DMS153 treated with DMSO at 0.1 percent for 48 hours (cell line): ENCODE data around the gene FBXL17.

Source experiments
- DNase-seq: peaks from one replicate; lab custom pipeline; 2025; ENCODE audit not compliant: unreplicated experiment; lab: John Stamatoyannopoulos, UW

Gene FBXL17

DNA sequence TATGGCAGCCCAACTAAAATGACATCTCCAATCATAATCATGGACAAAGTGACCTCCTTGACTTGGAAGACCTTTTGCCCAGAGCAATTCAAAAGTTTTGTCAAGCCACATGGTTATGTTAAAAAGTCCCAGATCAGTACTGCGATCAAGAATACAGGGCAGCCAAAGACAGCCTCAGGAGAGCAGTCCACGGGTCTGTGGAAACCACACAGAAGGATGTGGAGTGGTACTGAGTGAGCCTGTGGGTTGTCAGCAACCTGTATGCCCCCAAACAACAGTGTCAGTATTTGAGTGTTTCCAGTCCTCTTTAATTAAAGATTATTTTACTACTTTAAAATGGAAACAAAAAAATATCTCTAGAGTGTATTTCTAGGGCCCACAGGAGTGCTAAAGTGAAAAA, 365.8 kb downstream of the FBXL17 start:
- DNase-seq = no peak

DNA sequence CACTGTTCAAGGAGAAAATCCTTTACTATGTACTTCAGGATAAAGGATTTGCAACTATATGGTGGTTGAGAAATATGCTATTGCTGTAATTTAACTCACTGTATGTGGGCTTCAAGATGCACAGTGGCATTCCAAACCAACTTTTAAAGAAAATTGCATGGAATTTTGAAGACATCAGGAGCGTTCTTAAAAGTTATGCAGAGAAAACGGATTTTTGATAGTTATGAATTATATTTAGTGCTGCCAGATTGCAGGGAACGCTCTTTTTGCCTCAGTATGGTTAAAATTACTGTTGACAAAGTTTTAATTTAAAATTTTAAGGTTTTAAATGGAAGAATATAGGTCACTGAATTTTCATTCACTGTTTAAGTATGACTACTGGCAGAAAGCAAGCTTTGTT, 375.1 kb downstream of the FBXL17 start:
- DNase-seq = no peak

DNA sequence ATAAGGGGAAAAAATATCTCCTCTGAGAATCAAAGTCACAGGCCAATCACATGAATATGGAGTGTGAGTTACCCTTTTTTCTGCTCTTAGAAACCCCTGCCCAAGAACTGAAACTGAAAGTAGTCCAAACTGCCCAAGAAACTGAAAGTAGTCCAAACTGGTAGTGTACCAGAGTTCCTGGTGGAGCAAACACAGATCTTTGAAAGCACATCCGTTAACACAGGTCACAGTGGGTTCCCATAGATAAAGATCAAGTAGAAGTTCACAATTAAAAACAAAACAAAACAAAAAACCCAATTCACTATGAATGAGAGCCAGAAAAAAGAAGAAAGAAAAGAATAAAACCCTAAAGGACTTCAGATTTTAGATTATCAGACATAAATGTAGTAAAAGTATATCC, 378.7 kb downstream of the FBXL17 start:
- no peak for DNase-seq

DNA sequence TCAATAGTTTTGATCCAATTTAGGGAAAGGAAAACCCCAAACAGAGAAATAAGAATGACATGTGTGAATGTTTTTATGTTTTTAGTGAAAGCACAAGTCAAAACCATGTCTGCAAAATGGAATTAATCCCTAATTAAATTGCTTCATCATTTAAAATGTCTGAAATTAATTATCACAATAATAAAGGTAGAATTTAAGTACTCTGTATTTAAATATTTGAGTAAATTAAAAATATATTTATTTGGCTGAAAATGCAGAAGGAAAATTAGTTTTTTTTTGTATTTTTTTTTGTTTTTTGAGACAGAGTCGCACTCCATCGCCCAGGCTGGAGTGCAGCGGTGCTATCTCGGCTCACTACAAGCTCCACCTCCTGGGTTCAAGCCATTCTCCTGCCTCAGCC, 380.7 kb downstream of the FBXL17 start:
- no peak for DNase-seq

DNA sequence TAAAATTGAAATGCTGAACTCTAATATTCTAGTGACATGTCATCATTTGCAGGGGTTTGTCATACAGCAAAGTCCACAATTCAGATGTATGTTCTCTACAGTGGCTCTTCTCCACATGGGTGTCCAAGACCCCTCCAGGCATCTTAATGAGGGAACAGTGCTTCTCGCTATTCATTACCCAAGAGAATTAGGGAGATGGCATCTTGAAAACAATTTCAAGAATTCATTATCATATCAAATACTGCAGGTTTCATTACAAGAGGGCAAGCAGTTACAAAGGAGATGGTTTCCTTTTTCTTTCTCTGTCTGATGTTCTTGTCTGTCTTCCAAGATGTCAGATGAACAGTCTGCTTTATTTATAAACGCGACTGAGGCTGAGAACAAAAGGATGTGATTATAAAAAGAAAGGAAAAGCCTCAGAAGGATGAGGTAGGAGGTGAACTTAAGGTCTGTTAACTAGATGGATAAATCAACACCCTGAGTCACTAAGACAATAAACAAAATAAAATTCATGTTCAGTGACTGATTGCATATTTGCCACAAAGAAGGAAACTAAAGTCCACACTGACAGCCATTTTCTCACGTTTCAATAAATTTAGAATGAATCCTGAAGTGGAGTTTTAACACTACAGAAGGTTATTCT, 384.4 kb downstream of the FBXL17 start:
- DNase-seq = no peak

DNA sequence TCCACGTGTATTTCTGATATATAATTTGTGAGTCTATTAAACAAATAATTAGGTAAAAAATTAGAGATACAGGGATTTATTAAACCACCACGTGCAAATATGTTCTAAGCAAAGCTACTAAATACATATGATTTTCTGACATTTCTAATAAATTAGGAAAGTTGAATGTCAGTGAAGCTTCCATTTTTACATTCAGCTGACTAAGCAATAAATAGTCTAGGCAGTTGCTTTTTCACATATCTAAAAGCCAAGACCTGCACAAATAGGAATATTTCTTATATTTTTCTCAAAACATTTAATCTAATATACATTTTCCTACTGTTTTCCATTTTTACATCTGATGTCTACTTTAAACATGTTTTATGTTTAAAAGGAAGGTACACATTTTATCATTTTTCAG, 388.6 kb downstream of the FBXL17 start:
- DNase-seq = no peak

DNA sequence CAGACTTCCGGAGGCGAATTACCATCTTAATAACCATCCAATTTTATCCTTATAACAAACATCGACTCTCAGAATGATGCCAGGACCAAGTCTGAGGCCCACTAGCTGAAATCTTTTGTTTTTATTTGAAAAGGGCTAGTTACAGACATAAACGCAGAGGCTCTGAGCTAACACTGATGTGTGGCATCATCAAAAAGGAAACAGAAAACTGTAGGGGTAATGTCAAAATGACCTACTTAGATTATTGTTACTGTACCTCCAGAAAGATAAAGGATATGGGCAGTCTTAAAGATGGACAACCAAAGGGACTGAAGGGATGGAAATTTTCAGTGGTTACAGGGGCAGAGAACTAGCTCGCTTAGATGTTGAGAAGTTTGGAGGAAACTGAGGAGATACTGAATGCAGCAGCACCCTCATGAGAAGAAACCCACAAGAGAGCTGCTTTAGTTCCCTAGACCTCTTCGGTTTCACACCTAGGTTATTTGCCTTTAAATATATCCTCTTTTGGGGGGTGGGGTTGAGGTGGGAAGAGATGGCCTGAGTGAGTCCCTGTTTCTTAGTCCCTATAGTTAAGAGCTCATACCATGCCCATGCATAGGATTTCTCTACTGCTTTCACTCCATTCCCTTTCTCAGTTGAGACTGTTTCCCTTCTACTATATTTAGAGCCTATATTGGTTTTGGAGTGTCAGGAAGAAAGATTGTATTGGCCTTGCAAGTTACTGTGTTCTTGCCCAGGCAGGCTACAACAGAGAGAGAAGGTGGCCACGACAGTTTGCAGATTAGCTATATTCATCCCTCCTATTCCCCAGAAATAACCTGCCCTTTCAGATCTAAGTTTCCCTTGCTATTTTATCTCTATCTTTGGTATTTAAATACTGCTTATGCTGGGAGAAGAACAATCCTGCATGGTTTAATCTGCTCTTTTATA, 390.8 kb downstream of the FBXL17 start:
- no peak for DNase-seq

DNA sequence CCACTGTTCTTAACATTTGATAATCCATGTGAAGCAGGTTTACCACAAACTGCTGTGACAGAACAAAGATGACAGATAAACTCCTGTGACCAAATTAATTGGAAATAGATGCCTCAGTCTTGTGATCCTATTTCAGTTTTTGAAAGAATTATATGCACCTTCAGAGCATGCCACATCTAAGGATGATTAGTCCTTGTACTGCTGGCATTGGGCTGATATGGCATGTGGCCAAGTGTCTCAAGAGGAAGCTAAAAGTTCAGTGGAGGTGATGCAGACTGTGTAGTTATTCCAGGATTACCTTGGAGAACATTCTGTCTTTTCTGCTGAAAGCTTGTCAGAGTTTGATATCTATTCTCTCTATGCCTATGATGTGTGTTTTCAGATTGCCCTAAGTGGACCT, 396.8 kb downstream of the FBXL17 start:
- DNase-seq = no peak

DNA sequence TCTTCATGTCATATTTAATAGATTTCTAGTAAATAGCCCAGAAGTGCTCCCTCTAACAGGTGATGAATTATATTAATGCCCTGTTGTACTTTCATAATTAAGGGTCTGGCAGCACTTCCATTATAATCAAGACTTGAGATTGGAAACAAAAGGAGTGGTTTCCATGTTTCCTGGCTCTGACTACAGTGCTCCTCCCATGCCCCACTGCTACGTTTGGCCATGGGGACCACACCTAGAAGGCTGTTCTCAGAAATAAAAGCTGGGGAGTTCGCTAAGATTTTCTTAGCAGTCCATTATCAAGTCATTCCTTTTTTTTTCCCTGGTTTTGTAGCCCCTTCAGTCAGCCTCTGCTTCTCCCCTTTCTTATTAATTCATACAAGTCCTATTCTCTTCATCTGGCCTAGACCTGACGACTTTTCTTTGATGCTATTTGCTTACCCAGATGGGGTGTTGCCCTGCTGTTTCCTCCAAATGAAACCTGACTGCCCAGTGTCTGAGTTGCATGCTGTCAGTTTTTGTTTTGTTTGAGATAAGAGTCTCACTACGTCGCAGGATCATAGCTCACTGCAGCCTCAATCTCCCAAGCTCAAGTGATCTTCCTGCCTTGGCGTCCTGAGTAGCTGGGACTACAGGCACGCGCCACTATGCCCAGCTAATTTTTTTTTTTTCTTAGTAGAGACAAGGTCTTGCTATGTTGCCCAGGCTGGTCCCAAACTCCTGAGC, 399.0 kb downstream of the FBXL17 start:
- no peak for DNase-seq

DNA sequence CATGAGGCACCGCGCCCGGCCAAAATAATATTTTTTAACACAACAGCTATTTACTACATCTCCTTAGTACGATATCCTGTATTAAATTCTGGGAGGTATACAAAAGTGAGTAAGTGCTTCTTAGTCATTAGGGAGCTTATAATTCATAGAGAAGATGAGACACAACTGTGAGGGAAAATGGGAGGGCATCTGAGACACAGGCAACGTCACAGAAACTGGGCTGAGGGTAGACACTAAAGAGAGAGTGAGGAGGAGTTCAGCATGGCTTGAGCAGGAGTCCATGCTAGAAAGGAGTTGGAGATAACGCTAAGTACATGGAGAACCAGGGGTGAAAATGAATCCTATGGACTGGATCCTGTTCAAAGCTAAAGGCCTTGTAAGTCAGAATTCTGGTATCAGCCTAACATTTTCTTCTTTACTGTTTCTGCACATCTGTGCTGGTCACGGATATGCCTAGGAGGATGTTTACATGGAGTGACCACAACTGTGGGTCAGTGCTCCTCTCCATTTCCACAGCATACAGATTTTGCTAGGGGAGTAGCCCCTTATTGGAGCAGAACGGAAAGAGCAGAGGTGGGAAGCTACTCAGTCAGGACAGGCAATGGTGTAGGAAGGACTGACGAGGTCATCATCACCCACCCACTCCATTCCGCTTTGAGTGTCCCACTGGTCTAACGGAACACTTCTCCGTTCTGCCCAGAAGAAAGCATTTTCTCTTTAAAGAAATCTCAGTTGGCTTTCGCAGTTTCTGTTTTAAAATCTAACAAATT, 400.8 kb downstream of the FBXL17 start:
- no peak for DNase-seq

DNA sequence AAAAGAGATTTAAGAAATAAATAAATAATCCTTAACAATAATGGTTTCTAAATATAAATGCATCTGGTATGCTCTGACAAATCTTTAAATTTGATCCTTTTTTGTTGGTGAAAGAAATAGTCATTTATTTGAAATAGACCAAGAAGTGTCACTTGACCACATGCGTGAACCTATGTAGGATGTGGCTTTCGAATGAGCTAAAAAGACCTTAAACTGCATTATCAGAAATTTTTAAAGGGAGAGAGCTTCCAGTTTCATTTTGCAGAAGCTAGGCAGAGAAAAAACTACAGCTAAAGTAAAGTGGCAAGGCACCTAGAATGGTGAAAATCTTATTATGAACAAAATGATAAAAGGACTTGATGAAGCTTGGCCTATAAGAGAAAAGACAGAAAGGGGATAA, 402.0 kb downstream of the FBXL17 start:
- DNase-seq = no peak

DNA sequence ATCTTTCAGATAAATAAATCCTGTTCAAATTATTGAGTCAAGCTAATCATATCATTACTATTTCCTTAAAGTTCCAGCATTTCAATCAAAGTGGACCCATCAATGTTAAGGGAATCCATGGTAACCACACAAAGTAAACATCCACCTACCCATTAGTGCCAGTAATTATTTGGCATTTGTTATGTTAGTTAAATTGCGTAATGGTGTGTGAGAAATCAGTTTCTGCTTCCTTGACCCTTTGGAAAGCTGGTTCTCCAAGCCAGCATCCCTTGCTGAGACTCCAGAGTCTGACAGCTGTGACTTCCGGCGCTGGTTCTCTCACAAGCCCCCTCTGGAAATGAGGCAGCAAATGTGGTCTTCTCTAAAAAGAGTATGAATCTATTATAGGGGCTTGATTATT, 402.6 kb downstream of the FBXL17 start:
- no peak for DNase-seq

DNA sequence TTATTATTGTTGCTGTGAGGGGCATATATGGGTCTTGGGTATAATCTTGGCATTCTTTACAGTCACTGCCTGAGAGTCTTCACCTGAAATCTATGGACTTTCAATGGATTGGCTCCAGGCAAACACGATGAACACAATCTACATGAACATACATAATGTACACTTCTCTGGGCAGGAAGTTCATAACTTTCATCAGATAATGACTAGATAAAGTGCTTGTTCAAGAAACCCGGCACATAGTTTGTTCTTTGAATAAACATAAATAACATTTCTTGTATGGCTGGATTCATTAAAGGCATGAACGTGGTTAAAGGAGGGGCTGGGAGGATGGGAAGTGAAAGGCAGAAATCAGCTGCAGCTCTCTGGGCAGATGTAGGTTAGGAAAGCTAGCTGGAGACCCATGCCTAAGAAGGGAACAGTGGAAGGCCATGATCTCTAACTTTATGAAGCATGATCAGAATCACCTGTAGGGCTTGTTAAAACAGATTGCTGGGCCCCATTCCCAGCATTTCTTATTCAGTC, 404.3 kb downstream of the FBXL17 start:
- DNase-seq = no peak

DNA sequence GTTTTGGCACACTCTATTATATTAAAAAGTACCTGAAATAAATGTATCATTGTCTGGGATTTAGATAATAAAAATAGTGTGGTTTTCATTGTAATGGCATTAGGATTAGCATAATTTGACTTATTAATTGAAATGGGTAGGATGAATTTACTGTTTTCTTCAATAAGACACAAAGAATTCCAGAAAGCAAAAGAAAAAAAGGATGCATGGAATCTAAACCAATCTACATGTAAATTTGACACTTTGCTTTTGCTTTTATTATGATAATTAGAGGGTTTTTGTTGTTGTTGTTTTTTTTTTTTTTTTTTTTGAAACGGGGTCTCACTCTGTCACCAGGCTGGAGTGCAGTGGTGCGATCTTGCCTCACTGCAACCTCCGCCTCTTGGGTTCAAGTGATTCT, 406.3 kb downstream of the FBXL17 start:
- no peak for DNase-seq

DNA sequence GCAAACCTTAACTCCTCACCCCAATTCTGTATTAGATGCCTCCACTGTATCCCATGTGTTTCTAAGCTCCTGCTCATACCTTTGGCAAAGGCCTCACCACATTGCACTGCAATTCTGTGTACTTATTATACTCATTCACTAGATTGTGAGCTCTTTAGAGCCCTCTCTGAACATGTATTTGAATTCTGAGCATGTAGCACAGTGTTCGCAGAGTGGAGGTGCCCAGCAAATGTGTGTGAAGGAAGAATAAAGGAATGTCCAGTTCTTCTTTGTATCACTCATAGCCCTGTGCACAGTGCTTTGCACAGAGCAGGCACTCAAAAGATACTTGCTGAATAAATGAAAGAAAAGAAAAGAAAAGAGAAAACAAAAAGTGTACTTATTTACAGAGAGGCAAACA, 410.1 kb downstream of the FBXL17 start:
- DNase-seq = no peak

DNA sequence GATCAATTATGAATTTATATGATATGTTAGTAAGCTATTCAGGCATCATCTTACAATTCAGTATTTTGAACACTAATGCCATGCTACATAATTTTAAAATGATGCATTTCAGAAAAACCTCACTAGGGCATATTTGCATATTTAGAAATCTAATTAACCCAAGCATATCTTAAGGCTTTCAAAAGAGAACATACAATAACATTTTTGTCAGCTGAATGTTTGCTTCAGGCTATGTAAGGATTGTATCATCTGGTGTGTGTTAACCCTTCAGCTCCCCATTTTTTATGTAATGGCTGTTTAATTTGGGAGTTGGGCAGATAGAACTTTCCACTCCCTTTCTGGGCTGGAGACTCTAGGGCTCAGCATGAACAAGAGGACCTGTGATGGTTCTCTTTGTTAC, 412.1 kb downstream of the FBXL17 start:
- no peak for DNase-seq

DNA sequence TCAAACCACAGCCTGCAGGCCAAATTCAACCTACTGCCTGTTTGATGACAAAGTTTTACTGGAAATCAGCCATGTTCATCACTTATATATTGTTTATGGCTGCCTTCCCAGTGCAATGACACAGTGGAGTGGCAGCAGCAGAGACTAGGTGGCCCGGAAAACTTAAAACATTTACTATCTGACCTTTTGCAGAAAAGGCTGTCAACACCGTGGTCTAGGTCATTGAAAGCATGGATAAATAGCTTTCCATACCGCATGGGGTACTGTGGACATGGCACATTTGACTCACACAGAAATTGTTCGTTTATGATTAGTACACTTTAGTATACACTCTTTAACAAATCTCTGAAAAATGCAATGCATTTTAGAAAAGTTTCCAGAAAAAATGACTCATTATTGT, 412.9 kb downstream of the FBXL17 start:
- DNase-seq = no peak

DNA sequence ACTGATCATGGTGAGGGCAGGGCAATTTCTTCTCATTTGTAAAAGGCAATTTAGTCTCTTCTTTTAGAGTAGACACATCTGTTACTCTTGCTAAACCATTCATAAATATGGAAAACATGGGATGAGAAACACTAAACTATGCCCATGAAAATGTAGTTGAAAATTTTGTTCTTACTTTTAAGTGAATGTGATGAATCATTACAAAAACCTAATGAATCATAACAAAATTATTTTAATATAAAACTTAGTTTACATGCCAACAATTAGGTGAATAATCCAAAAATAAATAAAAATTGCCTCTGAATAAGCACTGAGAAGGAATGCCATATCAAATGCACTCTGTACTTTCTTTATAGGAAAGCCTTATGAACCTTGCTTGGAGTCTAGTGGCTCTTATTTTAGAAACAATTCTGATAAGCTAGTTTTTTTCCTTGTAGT, 413.5 kb downstream of the FBXL17 start:
- no peak for DNase-seq

DNA sequence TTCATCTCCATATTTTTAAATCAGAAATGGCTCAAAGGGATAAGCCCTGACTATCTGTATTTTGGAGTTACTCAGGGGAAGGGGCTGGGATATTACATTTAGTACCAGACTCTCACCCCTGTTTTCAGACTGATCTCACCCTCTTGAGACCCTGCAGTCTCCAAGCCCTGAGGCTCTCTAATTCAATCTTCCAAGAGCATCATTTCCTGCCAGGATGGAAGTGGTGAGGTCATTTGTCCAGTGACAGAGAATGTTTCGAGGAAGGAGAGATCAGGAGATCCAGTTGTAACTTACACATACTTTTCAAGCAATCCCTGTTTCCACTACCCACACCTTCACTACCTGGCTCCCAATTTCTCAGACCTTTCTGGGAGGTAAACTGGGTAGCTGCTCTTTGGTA, 415.7 kb downstream of the FBXL17 start:
- no peak for DNase-seq

DNA sequence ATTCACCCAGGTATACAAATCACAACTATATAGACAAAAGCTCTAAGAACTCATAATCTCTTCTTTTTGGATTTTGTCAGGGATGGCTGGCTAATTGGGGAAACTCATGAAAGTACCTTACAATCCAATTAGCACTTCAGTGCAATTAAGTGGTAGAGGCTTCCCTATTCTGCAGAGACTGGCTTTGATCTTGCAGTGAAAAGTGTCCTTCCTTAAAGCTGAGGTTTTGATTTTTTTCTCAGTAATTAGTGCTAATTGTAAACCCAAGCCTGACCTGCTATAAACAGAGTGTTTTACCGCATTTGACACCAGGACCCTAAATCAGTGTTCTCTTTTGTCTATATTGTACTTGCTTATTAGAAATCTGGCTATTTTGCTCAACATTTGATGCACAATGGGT, 417.2 kb downstream of the FBXL17 start:
- no peak for DNase-seq
